CD4-positive, alpha-beta T cell treated with Interleukin-15 for 1 hour (primary cell): ENCODE results near the gene DNLZ.
"Not testable (repeated sequence)": the region's sequence is repeated elsewhere in the genome, so short reads cannot be mapped to it uniquely, and the experiment has no call there.

ENCODE experiments used
- DNase-seq: peaks from one replicate; pipeline ENCODE4 v3.0.0-alpha.2; 2020

Gene DNLZ

DNA sequence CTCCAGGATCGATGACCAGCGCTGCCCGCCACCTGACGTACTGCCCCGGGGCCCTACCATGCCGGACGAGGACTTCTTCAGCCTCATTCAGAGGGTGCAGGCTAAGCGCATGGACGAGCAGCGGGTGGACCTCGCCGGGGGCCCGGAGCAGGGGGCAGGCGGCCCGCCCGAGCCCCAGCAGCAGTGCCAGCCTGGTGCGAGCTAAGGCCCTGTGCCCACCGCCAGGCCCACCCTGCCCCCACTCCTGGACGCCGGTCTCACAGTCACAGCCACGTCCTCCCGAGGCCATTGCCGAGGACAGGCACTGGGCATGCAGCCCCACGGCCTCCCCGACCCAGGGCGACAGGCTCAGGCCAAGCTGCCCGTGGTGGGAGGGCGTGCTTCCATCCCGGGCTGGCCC is 5.5 kb downstream of the DNLZ start:
- no peak for DNase-seq

DNA sequence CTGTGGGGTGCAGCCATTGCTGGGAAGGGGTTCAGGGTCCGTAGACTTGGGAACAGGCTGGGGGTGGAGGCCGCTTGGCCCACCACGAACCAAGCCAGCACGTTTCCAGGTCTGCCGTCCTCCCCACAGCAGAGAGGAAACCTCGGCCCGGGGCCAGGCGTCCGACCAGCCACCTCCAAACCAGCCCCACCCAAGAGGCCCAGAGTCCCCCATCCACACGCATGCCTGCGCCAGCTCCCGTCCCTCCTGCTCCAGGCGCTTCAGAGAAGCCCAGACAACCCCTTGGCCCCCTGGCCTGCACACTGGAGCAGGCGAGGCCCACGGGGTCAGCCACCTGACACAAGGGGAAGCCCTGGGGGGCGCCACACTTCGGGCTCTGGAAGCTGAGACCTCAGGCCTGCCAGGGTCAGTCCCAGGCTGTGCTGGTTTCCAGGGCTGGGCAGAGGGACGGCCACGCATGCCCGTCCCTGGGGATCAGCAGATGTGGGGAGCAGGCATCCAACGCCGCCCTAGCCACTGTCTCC is 6.3 kb downstream of the DNLZ start:
- no peak for DNase-seq

DNA sequence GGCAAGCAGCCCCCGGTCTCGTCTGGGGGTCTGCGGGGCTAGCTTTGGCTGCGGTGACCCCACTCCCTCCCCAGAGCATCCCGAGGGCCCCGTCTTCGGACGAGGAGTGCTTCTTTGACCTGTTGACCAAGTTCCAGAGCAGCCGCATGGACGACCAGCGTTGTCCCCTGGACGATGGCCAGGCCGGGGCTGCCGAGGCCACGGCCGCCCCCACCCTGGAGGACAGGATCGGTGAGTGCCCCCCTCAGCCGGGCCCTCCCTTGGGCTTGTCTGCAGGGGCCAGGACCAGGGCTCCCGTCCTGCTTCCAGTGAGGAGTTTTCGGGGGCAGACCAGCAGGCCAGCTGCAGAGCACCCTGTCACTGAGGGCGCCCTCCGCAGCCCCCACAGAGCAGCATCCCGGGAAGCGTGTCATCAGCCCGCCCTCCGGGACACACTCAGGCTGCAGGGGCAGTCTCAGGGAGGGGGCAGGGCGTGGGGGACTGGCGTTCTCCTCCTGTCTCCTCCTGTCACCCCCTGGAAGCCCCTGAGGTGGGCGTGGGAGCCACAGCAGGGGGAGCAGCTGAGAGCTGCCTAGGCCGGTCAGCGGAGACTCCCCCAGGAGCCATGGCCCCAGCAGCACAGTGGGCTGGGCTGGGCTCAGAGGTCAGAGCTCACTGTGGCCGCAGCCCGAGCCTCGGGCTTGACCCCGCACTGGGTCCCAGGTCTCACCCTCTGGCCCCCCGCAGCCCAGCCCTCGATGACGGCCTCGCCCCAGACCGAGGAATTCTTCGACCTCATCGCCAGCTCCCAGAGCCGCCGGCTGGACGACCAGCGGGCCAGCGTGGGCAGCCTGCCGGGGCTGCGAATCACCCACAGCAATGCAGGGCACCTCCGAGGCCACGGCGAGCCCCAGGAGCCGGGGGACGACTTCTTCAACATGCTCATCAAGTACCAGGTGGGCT is 7.7 kb downstream of the DNLZ start:
- DNase-seq: no peak

- no peak for DNase-seq
Measured at GRCh38 chr9:136354592-136355085, 8.9 kb downstream of the DNLZ start.

DNA sequence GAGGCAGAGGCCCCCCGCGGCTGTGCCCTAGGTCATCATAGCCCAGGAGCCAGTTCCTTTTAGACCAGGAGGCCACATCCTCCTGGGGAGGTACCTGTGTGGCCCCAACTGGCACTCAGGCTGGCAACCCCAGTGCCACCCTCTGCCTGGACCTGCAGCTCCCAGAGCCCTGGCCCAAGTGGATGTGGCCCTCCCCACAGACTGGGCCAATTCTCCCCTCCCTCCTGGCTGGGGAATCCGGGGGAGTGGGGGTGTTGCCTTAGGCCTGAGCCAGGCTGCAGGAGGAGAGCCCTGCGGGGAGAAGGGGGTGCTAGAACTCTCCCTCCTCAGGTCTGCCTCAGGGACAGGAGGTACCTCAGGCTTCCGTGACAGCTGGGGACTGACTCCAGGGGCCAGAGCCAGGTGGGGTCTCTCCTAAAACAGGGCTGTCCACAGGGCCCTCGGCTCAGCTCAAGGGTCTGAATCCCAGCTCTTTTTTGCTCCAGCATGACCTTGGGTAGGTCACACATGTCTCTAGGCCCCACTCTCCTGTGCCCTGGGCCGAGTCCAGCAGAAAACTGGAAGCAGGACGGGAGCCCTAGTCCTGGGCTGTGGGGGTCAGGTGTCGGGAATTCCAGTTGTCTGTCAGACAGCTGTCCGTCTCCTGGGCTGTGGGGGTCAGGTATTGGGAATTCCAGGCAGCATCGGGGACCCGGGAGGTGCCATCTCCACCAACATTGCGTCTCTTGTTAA is 9.6 kb downstream of the DNLZ start:
- no peak for DNase-seq

GRCh38 chr9:136353088-136353487 is 10.5 kb downstream of the DNLZ start:
- DNase-seq: no peak

DNA sequence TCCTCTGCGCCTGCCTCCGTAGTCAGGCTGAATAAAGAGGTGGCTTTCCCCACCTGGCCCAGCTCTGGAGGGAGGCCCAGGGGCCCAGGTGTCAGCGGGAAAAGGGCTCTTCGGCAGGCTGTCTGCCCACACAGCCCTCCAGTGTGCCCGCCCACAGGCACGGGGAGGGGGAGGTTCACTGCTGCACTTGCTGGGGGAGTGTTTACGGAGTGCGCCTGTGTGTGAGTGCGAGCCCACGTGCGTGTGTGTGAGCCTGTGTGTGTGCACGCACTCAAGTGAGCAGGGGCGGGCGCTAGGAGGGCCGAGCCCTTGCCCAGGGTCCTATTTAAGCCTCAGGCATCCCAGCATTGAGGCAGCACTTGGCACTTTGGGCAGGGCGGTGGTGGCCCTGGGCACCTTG is 10.9 kb downstream of the DNLZ start:
- DNase-seq: no peak

DNA sequence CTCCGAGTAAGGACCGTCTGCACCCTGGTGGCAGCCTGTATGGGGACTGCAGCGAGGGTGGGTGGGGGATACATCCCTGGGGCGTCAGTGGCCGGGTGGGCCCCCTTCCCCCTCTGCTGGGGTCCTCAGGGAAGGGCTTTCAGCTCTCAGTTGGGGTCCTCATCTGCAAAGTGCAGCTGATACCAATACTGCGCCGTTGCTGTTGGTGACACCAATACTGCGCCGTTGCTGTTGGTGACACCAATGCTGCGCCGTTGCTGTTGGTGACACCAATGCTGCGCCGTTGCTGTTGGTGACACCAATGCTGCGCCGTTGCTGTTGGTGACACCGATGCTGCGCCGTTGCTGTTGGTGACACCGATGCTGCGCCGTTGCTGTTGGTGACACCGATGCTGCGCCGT is 11.7 kb downstream of the DNLZ start:
- not testable (repeated sequence) for DNase-seq

GRCh38 chr9:136351252-136351800 is 12.2 kb downstream of the DNLZ start:
- no peak for DNase-seq

DNA sequence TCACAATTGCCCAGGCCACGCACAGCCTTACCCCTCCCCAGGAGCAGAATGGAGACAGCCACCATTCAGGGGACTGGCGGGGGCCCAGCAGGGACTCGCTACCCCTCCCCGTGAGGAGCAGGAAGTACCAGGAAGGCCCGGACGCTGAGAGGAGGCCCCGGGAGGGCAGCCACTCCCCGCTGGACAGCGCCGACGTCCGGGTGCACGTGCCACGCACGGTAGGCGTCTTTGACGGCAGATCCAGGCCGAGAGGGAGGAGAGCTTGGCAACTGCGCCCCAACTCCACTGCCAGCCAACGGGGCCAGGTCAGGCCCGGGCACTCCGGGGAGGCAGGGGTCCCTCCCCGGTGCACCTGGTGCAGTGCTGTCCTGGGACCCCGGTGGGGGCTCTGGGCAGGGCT is 14.0 kb downstream of the DNLZ start:
- DNase-seq: no peak

DNA sequence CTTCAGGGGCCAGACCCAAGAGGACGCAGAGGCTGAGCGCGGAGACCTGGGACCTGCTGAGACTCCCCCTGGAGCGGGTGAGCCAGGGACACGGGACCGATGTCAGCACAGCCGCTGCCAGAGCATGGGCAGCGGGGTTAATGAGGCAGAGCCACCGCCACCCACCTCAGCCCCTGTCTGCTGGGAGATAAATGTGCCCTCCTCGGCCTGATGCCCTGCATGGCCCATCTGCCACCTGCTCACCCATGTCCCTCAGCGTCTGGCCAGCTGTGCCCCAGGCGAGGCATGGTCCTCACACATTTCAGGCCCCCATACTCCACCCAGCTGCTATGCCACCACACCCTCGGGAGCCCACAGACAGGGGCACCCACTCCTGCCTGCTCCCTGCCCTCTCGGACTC is 14.9 kb downstream of the DNLZ start:
- DNase-seq: no peak

DNA sequence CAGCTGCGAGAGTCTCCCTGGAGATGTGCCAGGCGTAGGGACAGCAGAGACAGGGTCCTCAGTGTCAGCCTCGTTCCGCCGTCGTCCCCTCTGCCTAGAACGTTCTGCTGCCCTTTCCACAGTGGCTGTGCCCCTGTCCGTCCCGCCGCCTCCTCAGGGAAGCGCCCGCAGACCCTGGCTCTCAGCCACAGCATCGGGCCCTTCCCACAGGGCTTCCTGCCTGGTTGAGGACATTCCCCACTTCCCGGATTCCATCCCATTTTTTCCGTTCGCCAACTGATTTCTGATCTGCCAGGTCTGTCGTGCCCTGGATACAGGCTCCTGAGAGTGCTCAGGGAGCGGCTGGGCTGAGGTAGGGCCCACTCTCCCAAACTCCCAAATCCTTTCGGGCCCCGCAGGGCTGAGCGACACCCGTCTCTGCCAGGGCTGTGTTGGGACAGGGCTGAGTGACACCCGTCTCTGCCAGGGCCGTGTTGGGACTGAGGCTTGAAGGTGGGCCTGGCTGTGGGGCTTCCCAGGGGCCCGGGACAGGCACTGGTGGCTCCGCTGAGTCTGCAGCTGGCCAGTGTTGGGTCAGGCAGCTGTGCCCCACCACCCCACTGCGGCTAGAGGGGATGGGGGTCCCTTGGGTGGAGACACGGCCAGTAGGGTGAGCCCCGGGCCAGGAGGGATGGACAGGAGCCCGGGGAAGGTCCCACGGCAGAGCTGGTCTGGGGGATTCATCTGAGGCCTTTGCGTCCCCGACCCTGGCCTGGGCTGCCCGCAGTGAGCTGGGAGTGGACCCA is 15.9 kb downstream of the DNLZ start:
- no peak for DNase-seq

DNA sequence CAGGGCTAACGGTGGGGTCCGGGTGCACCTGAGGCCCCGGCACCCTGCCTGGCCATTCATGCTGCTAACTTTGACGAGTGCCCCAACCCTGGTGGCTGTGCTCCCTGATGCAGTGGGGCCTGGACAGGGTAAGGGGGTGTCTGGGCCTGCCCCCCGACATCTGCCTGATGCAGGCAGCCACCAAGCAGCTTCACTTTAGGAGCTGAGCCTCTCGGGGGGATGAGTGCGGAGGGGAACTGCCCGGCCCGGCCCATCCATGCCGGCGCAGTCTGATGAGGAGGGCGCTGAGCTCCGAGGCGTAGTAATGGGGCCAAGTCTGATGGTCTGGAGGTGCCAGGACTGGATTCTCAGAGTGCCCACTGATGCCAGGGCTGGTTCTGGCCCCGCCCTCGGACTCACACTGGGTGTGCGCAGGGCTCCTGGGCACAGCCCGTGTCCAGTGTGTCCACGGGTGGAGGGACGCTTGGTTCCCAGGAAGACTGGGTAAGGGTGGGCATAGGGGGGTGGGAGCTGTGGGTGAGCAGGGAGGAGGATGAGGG is 16.5 kb downstream of the DNLZ start:
- no peak for DNase-seq

DNA sequence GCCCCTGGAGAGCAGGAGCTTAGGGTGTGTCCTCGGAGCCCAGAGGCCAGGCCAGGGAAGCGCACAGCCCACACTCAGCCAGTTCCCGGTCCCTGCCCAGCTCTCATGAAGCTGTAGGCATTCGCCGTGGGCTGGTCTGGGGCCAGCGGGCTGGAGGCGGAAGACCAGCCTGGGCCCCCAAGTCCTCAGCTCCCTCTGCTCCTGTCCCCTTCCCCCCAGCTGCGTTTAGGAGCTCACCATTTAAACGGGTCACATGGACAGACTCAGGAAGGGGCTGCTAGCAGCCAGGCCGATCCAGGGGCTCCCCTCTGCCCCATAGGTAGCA is 17.4 kb downstream of the DNLZ start:
- no peak for DNase-seq

GRCh38 chr9:136345281-136346156 is 18.0 kb downstream of the DNLZ start:
- DNase-seq: no peak

- no peak for DNase-seq
Measured at GRCh38 chr9:136344544-136345280, 18.8 kb downstream of the DNLZ start.

GRCh38 chr9:136343884-136344269 is 19.7 kb downstream of the DNLZ start:
- DNase-seq: no peak

GRCh38 chr9:136343121-136343883 is 20.2 kb downstream of the DNLZ start:
- DNase-seq: no peak

DNA sequence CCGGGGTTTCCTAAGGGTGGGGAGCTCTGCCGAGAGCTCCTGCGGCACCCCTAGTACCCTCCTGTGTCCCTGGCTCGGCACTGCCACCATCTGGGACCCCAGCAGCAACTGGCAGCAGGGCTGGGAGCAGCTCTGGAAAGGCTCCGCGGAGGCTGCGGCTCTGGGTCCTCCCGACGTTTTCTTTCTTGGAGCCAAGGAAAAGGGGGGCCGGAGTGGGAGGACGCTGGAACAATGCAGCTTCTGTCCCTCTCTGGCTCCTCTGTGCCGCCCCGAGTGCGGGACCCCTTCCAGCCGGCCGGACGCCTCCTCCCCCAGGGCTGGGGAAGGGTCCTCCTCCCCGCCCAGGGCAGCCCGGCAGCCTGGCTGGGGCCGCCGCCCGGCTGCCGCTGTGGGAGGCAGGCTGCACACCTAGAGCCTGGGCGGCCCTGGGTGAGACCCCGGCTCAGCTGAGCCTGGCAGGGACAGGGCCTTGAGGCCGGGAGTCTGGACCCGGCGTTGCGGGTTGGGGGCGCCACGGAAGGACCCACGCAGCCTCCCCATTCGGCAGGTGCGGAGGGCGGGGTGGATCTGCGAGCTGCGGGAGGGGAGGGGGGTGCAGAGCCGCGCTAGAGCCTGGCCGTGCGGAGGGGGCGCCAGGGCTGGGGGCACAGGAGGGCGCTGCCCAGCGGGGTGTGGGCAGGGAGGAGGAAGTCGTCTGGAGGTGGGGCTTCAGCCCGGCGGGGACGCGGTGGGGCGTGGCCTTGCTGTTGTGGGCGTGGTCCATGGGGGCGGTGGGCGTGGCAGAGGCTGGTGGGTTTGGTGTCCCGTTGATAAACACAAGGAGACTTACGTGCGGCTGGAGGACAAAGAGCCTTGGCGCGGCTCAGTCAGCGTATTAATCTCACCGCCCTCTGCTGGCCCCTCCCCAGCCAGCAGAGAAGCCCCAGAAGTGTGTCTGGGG is 21.1 kb downstream of the DNLZ start:
- DNase-seq: peak; percentile 56
